AG04450 (cell line): Measurements from ENCODE around the gene PRLH. TPM values are rescaled to one million over a fixed set of nuclear protein-coding genes. Genes with fewer than 3 reads are reported as not detected.

Experiments used
- CTCF ChIA-PET: fragments of 300-600, 350-600 bp; formaldehyde crosslinking; extraction: SDS; loops from one replicate; lab custom pipeline; 2022; ENCODE audit warnings: antibody characterized with exemption, inconsistent platforms; lab: Charles Lee
- POLR2A ChIA-PET: fragments of 350-600 bp; formaldehyde crosslinking; extraction: SDS; loops from one replicate; lab custom pipeline; 2021; ENCODE audit warnings: antibody characterized with exemption, inconsistent platforms; lab: Yijun Ruan, JAX
- DNase-seq: peaks from one replicate; pipeline ENCODE4 v3.0.0-alpha.2; 2011; ENCODE audit warnings: low read depth, low spot score
- H3K27ac ChIP-seq: one replicate; pipeline ENCODE4 v1.5.1; 2012; ENCODE audit warnings: low read depth, low read length, control low read depth
- H3K27me3 ChIP-seq: one replicate; pipeline ENCODE4 v1.6.0; 2012; ENCODE audit warnings: low read length; ENCODE audit not compliant: control insufficient read depth, insufficient read depth
- H3K4me3 ChIP-seq: 2 replicates; pipeline ENCODE4 v1.5.1; 2011; ENCODE audit warnings: mild to moderate bottlenecking, low read depth, low read length, control low read depth
- H3K9me3 ChIP-seq: 2 replicates; pipeline ENCODE4 v1.5.1; 2012; ENCODE audit warnings: low read length; ENCODE audit not compliant: control insufficient read depth, insufficient read depth
- polyA plus RNA-seq: library from polyadenylated mRNA; depleted of rRNA; stranded (reverse); fragments of >200 nt; gene quantifications from 2 replicates; pipeline ENCODE4 v1.2.3, GENCODE V29; 2011; rRNA removed
- small RNA-seq: library from RNA; depleted of rRNA; stranded (forward); fragments of <200 nt; gene quantifications from one replicate; pipeline ENCODE3, GENCODE V24; 2012; ENCODE audit warnings: low read depth; ENCODE audit not compliant: insufficient read length
- TF ChIP-seq, protein P1 (sequence below): IDR thresholded peaks from 2 replicates; pipeline ENCODE4 v1.5.1; 2011; ENCODE audit warnings: low read depth, low read length, control low read depth, inconsistent platforms

The PRLH gene
- polyA plus RNA-seq, 1 experiment: not detected

DNA sequence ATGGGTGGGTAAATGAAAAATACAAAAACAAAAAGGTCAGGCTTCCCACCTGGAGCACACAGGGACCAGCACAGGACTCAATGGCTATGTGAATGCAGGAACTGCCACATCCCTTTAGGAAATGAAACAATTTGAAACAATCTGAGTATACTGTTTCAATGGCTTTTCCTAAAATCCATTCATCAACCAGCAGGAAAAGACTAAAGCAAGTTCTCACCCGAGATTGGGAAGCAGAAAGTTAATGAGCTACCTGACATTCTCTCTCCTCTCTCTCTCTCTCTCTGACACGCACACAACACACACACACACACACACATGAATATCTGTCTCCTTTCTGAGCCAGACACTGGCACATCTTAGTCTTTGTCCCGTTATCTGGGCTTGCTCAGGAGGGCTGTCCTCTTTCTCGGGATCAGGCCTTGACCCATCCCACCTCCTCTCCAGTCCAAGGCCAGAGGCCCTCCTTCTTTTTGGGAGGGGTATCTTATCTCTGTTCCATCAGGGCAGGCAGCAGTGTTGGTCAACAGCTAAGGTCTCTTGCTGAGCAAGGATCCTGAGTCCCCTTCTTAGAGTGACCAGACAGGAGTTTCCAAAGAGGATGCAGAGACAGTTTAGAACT, 49.4 kb downstream of the PRLH start:
- TF ChIP-seq, protein P1, sequence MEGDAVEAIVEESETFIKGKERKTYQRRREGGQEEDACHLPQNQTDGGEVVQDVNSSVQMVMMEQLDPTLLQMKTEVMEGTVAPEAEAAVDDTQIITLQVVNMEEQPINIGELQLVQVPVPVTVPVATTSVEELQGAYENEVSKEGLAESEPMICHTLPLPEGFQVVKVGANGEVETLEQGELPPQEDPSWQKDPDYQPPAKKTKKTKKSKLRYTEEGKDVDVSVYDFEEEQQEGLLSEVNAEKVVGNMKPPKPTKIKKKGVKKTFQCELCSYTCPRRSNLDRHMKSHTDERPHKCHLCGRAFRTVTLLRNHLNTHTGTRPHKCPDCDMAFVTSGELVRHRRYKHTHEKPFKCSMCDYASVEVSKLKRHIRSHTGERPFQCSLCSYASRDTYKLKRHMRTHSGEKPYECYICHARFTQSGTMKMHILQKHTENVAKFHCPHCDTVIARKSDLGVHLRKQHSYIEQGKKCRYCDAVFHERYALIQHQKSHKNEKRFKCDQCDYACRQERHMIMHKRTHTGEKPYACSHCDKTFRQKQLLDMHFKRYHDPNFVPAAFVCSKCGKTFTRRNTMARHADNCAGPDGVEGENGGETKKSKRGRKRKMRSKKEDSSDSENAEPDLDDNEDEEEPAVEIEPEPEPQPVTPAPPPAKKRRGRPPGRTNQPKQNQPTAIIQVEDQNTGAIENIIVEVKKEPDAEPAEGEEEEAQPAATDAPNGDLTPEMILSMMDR: no peak
- ChIA-PET CTCF (interaction anchor here (0.8 to 1.4 kb wide), 2 partner anchors 103 to 129 kb away, joined by 3 to 4 read pairs; no protein-coding TSS in a partner anchor), POLR2A (interaction anchor here (0.6 to 1.8 kb wide), 3 partner anchors 30 to 188 kb away, joined by 3 to 13 read pairs (median 3); no protein-coding TSS in a partner anchor)
- no peak overlapping the region for H3K4me3 ChIP-seq
- peak overlapping the region; percentile 98 for H3K27ac ChIP-seq
- H3K27me3 ChIP-seq: no peaks in the 10 kb centered on the region
- no peaks in the 10 kb centered on the region for H3K9me3 ChIP-seq
- DNase-seq: no peak

DNA sequence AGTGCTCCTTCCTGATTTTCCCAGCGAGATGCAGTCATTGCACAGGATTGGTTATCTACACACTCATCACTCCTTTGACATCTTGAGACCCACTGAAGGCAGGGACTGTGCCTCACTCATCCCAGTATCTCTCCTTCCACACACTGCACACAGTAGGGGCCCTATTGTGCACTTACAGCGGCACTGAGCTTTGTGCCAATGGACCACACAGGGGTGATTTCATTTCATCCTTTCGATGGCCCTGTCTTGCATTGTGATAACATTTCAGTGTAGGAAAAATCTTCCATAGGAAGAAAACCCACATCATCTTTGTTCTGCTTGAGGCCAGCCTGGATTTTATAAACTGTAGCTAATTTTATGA, 50.0 kb downstream of the PRLH start:
- Histone ChIP-seq H3K27me3 (no peaks in the 10 kb centered on the region), H3K4me3 (no peak overlapping the region), H3K27ac (peak overlapping the region; percentile 98), H3K9me3 (no peaks in the 10 kb centered on the region)
- ChIA-PET CTCF (interaction anchor here (0.8 to 1.4 kb wide), 2 partner anchors 104 to 129 kb away, joined by 3 to 4 read pairs; no protein-coding TSS in a partner anchor), POLR2A (interaction anchor here (1.0 to 1.8 kb wide), 2 partner anchors 31 to 53 kb away, joined by 3 to 13 read pairs; no protein-coding TSS in a partner anchor)
- no peak for DNase-seq
- TF ChIP-seq, protein P1: no peak

Small RNA genes lying within 50 kb of the gene (small RNA-seq; reads per million reads assigned to genes)
- not detected for gene RNU6-1140P

Other genes with a start within 250 kb of the PRLH start
- 1,384 and 2,107 TPM in 2 replicates for gene COL6A3, start 152.4 kb upstream of the PRLH start, polyA plus RNA-seq
- gene MLPH, start 79.3 kb upstream of the PRLH start, polyA plus RNA-seq: 15.5 and 15.6 TPM in 2 replicates
- gene RAB17, start 24.2 kb downstream of the PRLH start, polyA plus RNA-seq: 0.10 and 0.21 TPM in 2 replicates
- 55.2 and 71.1 TPM in 2 replicates for gene LRRFIP1, start 61.0 kb downstream of the PRLH start, polyA plus RNA-seq
- gene RBM44, start 232.2 kb downstream of the PRLH start, polyA plus RNA-seq: 0.12 and 0.16 TPM in 2 replicates